EL (cell line): Measurements from ENCODE around the gene PTBP3.
"Not testable (repeated sequence)": the region's sequence is repeated elsewhere in the genome, so short reads cannot be mapped to it uniquely, and the experiment has no call there.

Source experiments
- DNase-seq: peaks from one replicate; pipeline ENCODE4 v3.0.0-alpha.2; 2016

The PTBP3 gene

GRCh38 chr9:112193572-112194288, 139.7 kb downstream of the PTBP3 start:
- no peak for DNase-seq

- DNase-seq, result not testable (repeated sequence)
These were observed 143.1 kb downstream of the PTBP3 start for GRCh38 chr9:112190320-112190719.

- no peak for DNase-seq
These were observed 144.5 kb downstream of the PTBP3 start for GRCh38 chr9:112188884-112189283.

GRCh38 chr9:112187404-112187803, 146.0 kb downstream of the PTBP3 start:
- no peak for DNase-seq

- no peak for DNase-seq
These were observed 146.7 kb downstream of the PTBP3 start for GRCh38 chr9:112186695-112187094.

- DNase-seq, result no peak
These were observed 148.5 kb downstream of the PTBP3 start for GRCh38 chr9:112184946-112185345.

- no peak for DNase-seq
These were observed 149.2 kb downstream of the PTBP3 start for GRCh38 chr9:112184221-112184620.

- peak; percentile 35 for DNase-seq
These were observed 153.0 kb downstream of the PTBP3 start for GRCh38 chr9:112180387-112180881.

- DNase-seq, result no peak
These were observed 153.6 kb downstream of the PTBP3 start for GRCh38 chr9:112179816-112180215.

- no peak for DNase-seq
These were observed 156.9 kb downstream of the PTBP3 start for GRCh38 chr9:112176524-112176923.

GRCh38 chr9:112175796-112176315, 157.6 kb downstream of the PTBP3 start:
- DNase-seq, result no peak

GRCh38 chr9:112174965-112175795, 158.2 kb downstream of the PTBP3 start, which contains the start of gene SUSD1:
TSS of gene SUSD1 (minus strand) at chr9:112175297. CDS start at chr9:112175235, 62 bp downstream.
- DNase-seq, result peak; percentile 31

- peak; percentile 75 for DNase-seq
These were observed 159.0 kb downstream of the PTBP3 start for GRCh38 chr9:112174222-112174964.

- no peak for DNase-seq
These were observed 159.8 kb downstream of the PTBP3 start for GRCh38 chr9:112173489-112174221.

GRCh38 chr9:112170968-112171367, 162.5 kb downstream of the PTBP3 start:
- DNase-seq, result no peak

GRCh38 chr9:112170235-112170634, 163.2 kb downstream of the PTBP3 start:
- DNase-seq, result no peak

GRCh38 chr9:112169368-112169767, 164.1 kb downstream of the PTBP3 start:
- DNase-seq, result no peak

- DNase-seq, result no peak
These were observed 165.2 kb downstream of the PTBP3 start for GRCh38 chr9:112168197-112168596.
